Amniotic epithelial cell (primary cell): ENCODE measurements around the gene PCDHGC3.
"Not testable (repeated sequence)": the region's sequence is repeated elsewhere in the genome, so short reads cannot be mapped to it uniquely, and the experiment has no call there.

Experiments
- DNase-seq: peaks from one replicate; pipeline ENCODE4 v3.0.0-alpha.2; 2010; ENCODE audit warnings: low read depth

The PCDHGC3 gene

GRCh38 chr5:141475625-141476131 lies at the start of gene PCDHGC3:
TSS of gene PCDHGC3 (plus strand) at chr5:141475966. CDS start at chr5:141476117, 151 bp downstream.
- DNase-seq = peak; percentile 91

- DNase-seq = no peak
These were observed 47.9 kb upstream of the PCDHGC3 start for GRCh38 chr5:141427783-141428426.

- peak; percentile 93 for DNase-seq
These were observed 45.2 kb upstream of the PCDHGC3 start, which contains the start of gene PCDHGA12 for GRCh38 chr5:141430332-141431113. TSS of gene PCDHGA12 (plus strand) at chr5:141430507. CDS start at chr5:141430760, 253 bp downstream.

- peak; percentile 52 for DNase-seq
These were observed 44.5 kb upstream of the PCDHGC3 start for GRCh38 chr5:141431286-141431685.

- DNase-seq = not testable (repeated sequence)
These were observed 43.5 kb upstream of the PCDHGC3 start for GRCh38 chr5:141432308-141432707.

- not testable (repeated sequence) for DNase-seq
These were observed 43.0 kb upstream of the PCDHGC3 start for GRCh38 chr5:141432726-141433125.

- DNase-seq = no peak
These were observed 41.8 kb upstream of the PCDHGC3 start for GRCh38 chr5:141434006-141434405.

- no peak for DNase-seq
These were observed 38.5 kb upstream of the PCDHGC3 start for GRCh38 chr5:141437221-141437620.

- DNase-seq = no peak
These were observed 36.2 kb upstream of the PCDHGC3 start for GRCh38 chr5:141439411-141440141.

GRCh38 chr5:141440341-141440740 lies 35.4 kb upstream of the PCDHGC3 start:
- no peak for DNase-seq

GRCh38 chr5:141441571-141442170 lies 34.1 kb upstream of the PCDHGC3 start:
- DNase-seq = no peak

- DNase-seq = peak; percentile 61
These were observed 10.4 kb upstream of the PCDHGC3 start for GRCh38 chr5:141465351-141465750.

- DNase-seq = peak; percentile 73
These were observed 556 bp downstream of the PCDHGC3 start for GRCh38 chr5:141476132-141476911.

GRCh38 chr5:141477044-141477575 lies 1.3 kb downstream of the PCDHGC3 start:
- no peak for DNase-seq

- DNase-seq = no peak
These were observed 2.0 kb downstream of the PCDHGC3 start for GRCh38 chr5:141477815-141478214.

- DNase-seq = no peak
These were observed 2.7 kb downstream of the PCDHGC3 start for GRCh38 chr5:141478321-141478945.

GRCh38 chr5:141479776-141480175 lies 4.0 kb downstream of the PCDHGC3 start:
- peak; percentile 31 for DNase-seq

- no peak for DNase-seq
These were observed 8.1 kb downstream of the PCDHGC3 start for GRCh38 chr5:141483902-141484301.

- no peak for DNase-seq
These were observed 8.5 kb downstream of the PCDHGC3 start for GRCh38 chr5:141484310-141484640.

GRCh38 chr5:141484641-141485311 lies 9.0 kb downstream of the PCDHGC3 start, which contains the start of gene PCDHGC4:
TSS of gene PCDHGC4 (plus strand) at chr5:141485030. CDS start at chr5:141485174, 144 bp downstream.
- DNase-seq = no peak
